ENCODE data around the gene SYNGR3.
"Not testable (repeated sequence)": the region's sequence is repeated elsewhere in the genome, so short reads cannot be mapped to it uniquely, and the experiment has no call there.

The SYNGR3 gene

GRCh38 chr16:1960665-1961630 lies 28.8 kb upstream of the SYNGR3 start:
- peak; percentile 59 for DNase-seq

GRCh38 chr16:1961651-1962067 lies 28.1 kb upstream of the SYNGR3 start:
- DNase-seq = no peak

- DNase-seq = not testable (repeated sequence)
These were observed 27.3 kb upstream of the SYNGR3 start for GRCh38 chr16:1962161-1963153.

- DNase-seq = no peak
These were observed 25.8 kb upstream of the SYNGR3 start for GRCh38 chr16:1963806-1964505.

GRCh38 chr16:1964506-1965395 lies 25.0 kb upstream of the SYNGR3 start, which contains the start of gene RPS2:
Gene RPS2, minus strand, starts transcription at chr16:1964826. Its CDS starts 201 bp downstream, at chr16:1964625.
- DNase-seq = peak; percentile 97

GRCh38 chr16:1965396-1966001 lies 24.3 kb upstream of the SYNGR3 start:
- no peak for DNase-seq

GRCh38 chr16:1966460-1966859 lies 23.3 kb upstream of the SYNGR3 start, which contains the start of gene RNF151:
Gene RNF151, plus strand, starts transcription at chr16:1966856. Its CDS starts 26 bp downstream, at chr16:1966882.
- DNase-seq = no peak

GRCh38 chr16:1968146-1968953 lies 21.4 kb upstream of the SYNGR3 start:
- DNase-seq = no peak

- DNase-seq = peak; percentile 95
These were observed 17.8 kb upstream of the SYNGR3 start, which contains the start of gene TBL3 for GRCh38 chr16:1971796-1972489. Gene TBL3, plus strand, starts transcription at chr16:1972053. Its CDS starts 112 bp downstream, at chr16:1972165.

- no peak for DNase-seq
These were observed 17.3 kb upstream of the SYNGR3 start for GRCh38 chr16:1972490-1972877.

GRCh38 chr16:1973461-1974156 lies 16.2 kb upstream of the SYNGR3 start:
- DNase-seq = no peak

GRCh38 chr16:1974157-1975070 lies 15.4 kb upstream of the SYNGR3 start:
- DNase-seq = no peak

GRCh38 chr16:1975432-1976215 lies 14.1 kb upstream of the SYNGR3 start:
- no peak for DNase-seq

- no peak for DNase-seq
These were observed 13.6 kb upstream of the SYNGR3 start for GRCh38 chr16:1976216-1976520.

GRCh38 chr16:1976951-1977874 lies 12.6 kb upstream of the SYNGR3 start:
- no peak for DNase-seq

- no peak for DNase-seq
These were observed 11.9 kb upstream of the SYNGR3 start for GRCh38 chr16:1977875-1978268.
